ENCODE results near the gene PARVB. TPM values are rescaled to one million over a fixed set of nuclear protein-coding genes. Genes with fewer than 3 reads are reported as not detected.

The PARVB gene
- total RNA-seq, 4 donors from 2014 or later = 32.1 to 61.9 (median 41.9) TPM

GRCh38 chr22:44086271-44087088 is 62.4 kb downstream of the PARVB start:
- Histone ChIP-seq H3K27ac (peak overlapping the region in 3 of 4 donors; percentile 64 to 74 (median 72)), H3K27me3 (no peaks in the 10 kb centered on the region), H3K9me3 (no peaks in the 10 kb centered on the region), H3K4me3 (peak overlapping the region in 1 of 2 donors; percentile 9), H3K4me1 (peaks cover 0 to 61% (median 8%) of the 10 kb centered on the region in 3 donors), H3K36me3 (peaks cover 0 to 5% of the 10 kb centered on the region in 2 donors)
- TF ChIP-seq, protein P1, sequence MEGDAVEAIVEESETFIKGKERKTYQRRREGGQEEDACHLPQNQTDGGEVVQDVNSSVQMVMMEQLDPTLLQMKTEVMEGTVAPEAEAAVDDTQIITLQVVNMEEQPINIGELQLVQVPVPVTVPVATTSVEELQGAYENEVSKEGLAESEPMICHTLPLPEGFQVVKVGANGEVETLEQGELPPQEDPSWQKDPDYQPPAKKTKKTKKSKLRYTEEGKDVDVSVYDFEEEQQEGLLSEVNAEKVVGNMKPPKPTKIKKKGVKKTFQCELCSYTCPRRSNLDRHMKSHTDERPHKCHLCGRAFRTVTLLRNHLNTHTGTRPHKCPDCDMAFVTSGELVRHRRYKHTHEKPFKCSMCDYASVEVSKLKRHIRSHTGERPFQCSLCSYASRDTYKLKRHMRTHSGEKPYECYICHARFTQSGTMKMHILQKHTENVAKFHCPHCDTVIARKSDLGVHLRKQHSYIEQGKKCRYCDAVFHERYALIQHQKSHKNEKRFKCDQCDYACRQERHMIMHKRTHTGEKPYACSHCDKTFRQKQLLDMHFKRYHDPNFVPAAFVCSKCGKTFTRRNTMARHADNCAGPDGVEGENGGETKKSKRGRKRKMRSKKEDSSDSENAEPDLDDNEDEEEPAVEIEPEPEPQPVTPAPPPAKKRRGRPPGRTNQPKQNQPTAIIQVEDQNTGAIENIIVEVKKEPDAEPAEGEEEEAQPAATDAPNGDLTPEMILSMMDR (IDR thresholded peaks at IDR 0.05) = no peak
- no peak for TF ChIP-seq EP300 (IDR thresholded peaks at IDR 0.05)
- TF ChIP-seq POLR2AphosphoS5 (IDR thresholded peaks at IDR 0.05) = peak; percentile 33
- no peak for TF ChIP-seq POLR2A (IDR thresholded peaks at IDR 0.05)
- WGBS, 2 donors (ENCODE audit: low coverage in 1 of 2) = 30 to 35% methylated on average over 6 to 15 of the region's 17 CpGs
- ATAC-seq = peak; percentile 77

DNA sequence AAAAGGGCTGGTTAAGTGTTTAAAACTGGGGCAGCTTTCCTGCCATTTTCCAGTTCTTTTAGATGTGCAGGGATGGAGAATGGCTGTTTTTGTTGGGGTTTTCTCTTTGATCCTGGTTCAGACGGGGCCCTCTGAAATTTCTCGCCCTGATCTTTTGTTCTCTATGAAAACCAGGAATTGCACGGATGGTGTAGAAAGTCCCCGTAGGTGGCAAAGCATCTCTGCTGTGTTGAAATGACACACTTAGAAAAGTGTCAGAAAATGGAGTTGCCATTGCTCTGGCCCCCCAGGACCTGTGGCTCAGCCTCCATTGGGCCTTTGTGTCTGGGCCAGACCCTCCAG is 63.0 kb downstream of the PARVB start:
- no peak for ATAC-seq
- Histone ChIP-seq H3K4me1 (peaks cover 0 to 56% (median 8%) of the 10 kb centered on the region in 3 donors), H3K9me3 (no peaks in the 10 kb centered on the region), H3K4me3 (peak overlapping the region in 1 of 2 donors; percentile 9), H3K27ac (peak overlapping the region in 3 of 4 donors; percentile 64 to 74 (median 72)), H3K27me3 (no peaks in the 10 kb centered on the region), H3K36me3 (peaks cover 0 to 5% of the 10 kb centered on the region in 2 donors)
- 82 to 86% methylated on average over 4 of the region's 4 CpGs for WGBS, 2 donors (ENCODE audit: low coverage in 1 of 2)
- TF ChIP-seq POLR2AphosphoS5 (IDR thresholded peaks at IDR 0.05) (no peak), POLR2A (IDR thresholded peaks at IDR 0.05) (no peak), EP300 (IDR thresholded peaks at IDR 0.05) (no peak)
- TF ChIP-seq, protein P1 (IDR thresholded peaks at IDR 0.05) = no peak

DNA sequence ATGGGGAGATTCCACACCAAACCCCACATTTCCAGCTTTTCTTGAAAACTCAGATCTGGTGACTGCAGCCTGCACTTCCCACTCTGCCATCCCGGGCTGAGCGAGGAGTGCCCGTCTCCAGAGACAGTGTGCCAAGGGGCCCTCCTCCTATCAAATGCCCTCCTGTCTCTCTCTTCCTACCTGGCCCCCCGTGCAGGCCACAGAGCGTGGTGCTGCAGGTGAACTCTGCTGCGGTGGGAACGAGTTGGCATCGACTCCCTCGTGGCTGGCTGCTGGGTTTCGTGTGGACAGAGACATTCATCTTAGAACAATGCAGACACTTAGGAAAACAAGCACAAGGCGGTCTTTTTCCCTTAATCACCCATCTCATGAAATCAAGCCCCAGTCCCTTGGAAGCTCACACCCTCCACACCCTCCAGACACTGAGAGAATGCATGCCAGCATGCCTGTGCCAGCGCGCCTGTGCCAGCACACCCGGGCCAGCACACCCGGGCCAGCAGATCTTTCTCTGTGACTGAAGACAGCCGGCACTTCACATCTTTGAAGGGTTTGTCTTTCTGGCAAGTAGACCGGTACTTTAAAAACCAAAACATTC is 65.0 kb downstream of the PARVB start:
- no peaks in the 10 kb centered on the region for H3K27me3 ChIP-seq
- 3 to 57% methylated on average over 5 to 10 of the region's 17 CpGs for WGBS, 2 donors (ENCODE audit: low coverage in 1 of 2)
- peaks cover 0 to 10% of the 10 kb centered on the region in 2 donors for H3K36me3 ChIP-seq
- H3K27ac ChIP-seq = peak overlapping the region in 1 of 4 donors; percentile 39
- H3K4me3 ChIP-seq = no peak overlapping the region
- ATAC-seq = no peak
- TF ChIP-seq, protein P1 (IDR thresholded peaks at IDR 0.05) = no peak
- TF ChIP-seq POLR2A (IDR thresholded peaks at IDR 0.05) (no peak), POLR2AphosphoS5 (IDR thresholded peaks at IDR 0.05) (peak; percentile 20)
- peaks cover 0 to 56% (median 8%) of the 10 kb centered on the region in 3 donors for H3K4me1 ChIP-seq
- no peaks in the 10 kb centered on the region for H3K9me3 ChIP-seq

GRCh38 chr22:44089717-44090570 is 65.8 kb downstream of the PARVB start:
- no peaks in the 10 kb centered on the region for H3K9me3 ChIP-seq
- peak overlapping the region in 1 of 4 donors; percentile 39 for H3K27ac ChIP-seq
- no peak overlapping the region for H3K4me3 ChIP-seq
- peaks cover 0 to 19% of the 10 kb centered on the region in 2 donors for H3K36me3 ChIP-seq
- WGBS, 2 donors (ENCODE audit: low coverage in 1 of 2) = 81 to 87% methylated on average over 8 of the region's 15 CpGs
- TF ChIP-seq, protein P1 (IDR thresholded peaks at IDR 0.05) = no peak
- TF ChIP-seq POLR2A (IDR thresholded peaks at IDR 0.05) (no peak), EP300 (IDR thresholded peaks at IDR 0.05) (no peak)
- ATAC-seq = no peak
- H3K27me3 ChIP-seq = no peaks in the 10 kb centered on the region
- H3K4me1 ChIP-seq = peaks cover 0 to 56% (median 8%) of the 10 kb centered on the region in 3 donors
